ENCODE measurements around the gene ITGB1. TPM values are rescaled to one million over a fixed set of nuclear protein-coding genes. Genes with fewer than 3 reads are reported as not detected.
A peak's percentile ranks its signal among the peaks of the same experiment; 100 is the strongest.

The ITGB1 gene
- total RNA-seq, 2 experiments from 2014 or later, result 82.4 to 82.9 TPM

GRCh38 chr10:32930036-32930435 is 28.0 kb downstream of the ITGB1 start:
- Mint-ChIP-seq H3K27me3 (no peaks in the 10 kb centered on the region), H3K9me3 (no peaks in the 10 kb centered on the region), H3K4me3 (no peak overlapping the region), H3K27ac (no peak overlapping the region), H3K36me3 (ENCODE audit: low read depth) (peaks cover 88% of the 10 kb centered on the region), H3K4me1 (ENCODE audit: low read depth) (peaks cover 16% of the 10 kb centered on the region)
- CTCF ChIA-PET, result no interaction called here
- Histone ChIP-seq H3K9me3 (ENCODE audit: control insufficient read depth in 1 of 2, insufficient read depth in 1 of 2, low read length in 2 of 2) (no peaks in the 10 kb centered on the region), H3K4me3 (ENCODE audit: low read length) (no peak overlapping the region), H3K36me3 (ENCODE audit: insufficient read depth, low read length) (peaks cover 78% of the 10 kb centered on the region), H3K4me1 (ENCODE audit: insufficient read depth, low read length) (peaks cover 3% of the 10 kb centered on the region), H3K27me3 (ENCODE audit: control insufficient read depth in 1 of 2, insufficient read depth in 2 of 2, low read length in 2 of 2) (no peaks in the 10 kb centered on the region), H3K27ac (ENCODE audit: low read depth in 1 of 2, low read length in 2 of 2) (no peak overlapping the region)
- ATAC-seq (ENCODE audit: poor library complexity) (no peak), DNase-seq (no peak)
- no peak for TF ChIP-seq CTCF (IDR thresholded peaks at IDR 0.05)
- POLR2A ChIA-PET, result interaction anchor here (0.7 to 1.8 kb wide), 4 partner anchors 8 to 484 kb away, joined by 3 to 6 read pairs (median 4); partner anchors contain the start of gene CCDC7
- intact Hi-C loops (cut with DNase I, micrococcal nuclease), result no loop called here

GRCh38 chr10:32929634-32930033 is 28.4 kb downstream of the ITGB1 start:
- Histone ChIP-seq H3K9me3 (ENCODE audit: control insufficient read depth in 1 of 2, insufficient read depth in 1 of 2, low read length in 2 of 2) (no peaks in the 10 kb centered on the region), H3K4me3 (ENCODE audit: low read length) (no peak overlapping the region), H3K27me3 (ENCODE audit: control insufficient read depth in 1 of 2, insufficient read depth in 2 of 2, low read length in 2 of 2) (no peaks in the 10 kb centered on the region), H3K4me1 (ENCODE audit: insufficient read depth, low read length) (peaks cover 3% of the 10 kb centered on the region), H3K27ac (ENCODE audit: low read depth in 1 of 2, low read length in 2 of 2) (no peak overlapping the region), H3K36me3 (ENCODE audit: insufficient read depth, low read length) (peaks cover 78% of the 10 kb centered on the region)
- TF ChIP-seq CTCF (IDR thresholded peaks at IDR 0.05), result no peak
- H3K36me3 Mint-ChIP-seq (ENCODE audit: low read depth), result peaks cover 88% of the 10 kb centered on the region
- POLR2A ChIA-PET, result interaction anchor here (0.8 to 1.8 kb wide), 3 partner anchors 9 to 226 kb away, joined by 3 to 6 read pairs (median 4); no protein-coding TSS in a partner anchor
- H3K27me3 Mint-ChIP-seq, result no peaks in the 10 kb centered on the region
- CTCF ChIA-PET, result no interaction called here
- intact Hi-C loops (cut with DNase I, micrococcal nuclease), result loop anchor here in 1 of 2 experiments (5.0 kb wide), 1 partner anchor 63 kb away; no protein-coding TSS in a partner anchor
- DNase-seq, result peak in 3 of 14 experiments; percentile 53 to 63 (median 54)
- no peak overlapping the region for H3K4me3 Mint-ChIP-seq
- peaks cover 16% of the 10 kb centered on the region for H3K4me1 Mint-ChIP-seq (ENCODE audit: low read depth)
- H3K9me3 Mint-ChIP-seq, result no peaks in the 10 kb centered on the region
- no peak overlapping the region for H3K27ac Mint-ChIP-seq
- peak; percentile 69 for ATAC-seq (ENCODE audit: poor library complexity)

- DNase-seq (no peak), ATAC-seq (ENCODE audit: poor library complexity) (no peak)
- Mint-ChIP-seq H3K4me1 (ENCODE audit: low read depth) (peaks cover 22% of the 10 kb centered on the region), H3K27ac (no peak overlapping the region), H3K27me3 (no peaks in the 10 kb centered on the region), H3K4me3 (no peak overlapping the region), H3K9me3 (no peaks in the 10 kb centered on the region), H3K36me3 (ENCODE audit: low read depth) (peaks cover 89% of the 10 kb centered on the region)
- intact Hi-C loops (cut with DNase I, micrococcal nuclease), result loop anchor here in 1 of 2 experiments (5.0 kb wide), 1 partner anchor 65 kb away; no protein-coding TSS in a partner anchor
- Histone ChIP-seq H3K4me1 (ENCODE audit: insufficient read depth, low read length) (peaks cover 8% of the 10 kb centered on the region), H3K27me3 (ENCODE audit: control insufficient read depth in 1 of 2, insufficient read depth in 2 of 2, low read length in 2 of 2) (no peaks in the 10 kb centered on the region), H3K27ac (ENCODE audit: low read depth in 1 of 2, low read length in 2 of 2) (no peak overlapping the region), H3K4me3 (ENCODE audit: low read length) (no peak overlapping the region), H3K36me3 (ENCODE audit: insufficient read depth, low read length) (peaks cover 80% of the 10 kb centered on the region), H3K9me3 (ENCODE audit: control insufficient read depth in 1 of 2, insufficient read depth in 1 of 2, low read length in 2 of 2) (no peaks in the 10 kb centered on the region)
- no peak for TF ChIP-seq CTCF (IDR thresholded peaks at IDR 0.05)
- CTCF ChIA-PET, result no interaction called here
- POLR2A ChIA-PET, result interaction anchor here (0.7 kb wide), 1 partner anchor 36 kb away, joined by 3 read pairs; no protein-coding TSS in a partner anchor
Observed at GRCh38 chr10:32927750-32928149, 30.3 kb downstream of the ITGB1 start.
